NT2/D1 (cell line): ENCODE measurements around the gene SLC25A13.

Experiments used
- SUZ12 ChIP-seq: IDR thresholded peaks from 2 replicates; pipeline ENCODE4 v1.6.1; 2011; ENCODE audit not compliant: insufficient read length, insufficient read depth; ENCODE audit errors: extremely low read depth
- YY1 ChIP-seq: IDR thresholded peaks from 2 replicates; pipeline ENCODE4 v1.6.1; 2011; ENCODE audit not compliant: insufficient read length, insufficient read depth
- ZNF274 ChIP-seq: IDR thresholded peaks from 2 replicates; pipeline ENCODE4 v1.6.1; 2011; ENCODE audit warnings: mild to moderate bottlenecking, low read depth, low read length

GRCh38 chr7:96273716-96274115 is 48.2 kb downstream of the SLC25A13 start:
- TF ChIP-seq ZNF274, result no peak
- TF ChIP-seq SUZ12, result no peak
- TF ChIP-seq YY1, result no peak
